Fibroblast of pulmonary artery (primary cell): ENCODE results near the gene C1QL2.

ENCODE experiments used
- DNase-seq: peaks from one replicate; pipeline ENCODE4 v3.0.0-alpha.2; 2010; ENCODE audit warnings: low read depth
- H3K4me3 ChIP-seq: replicated peaks from 2 replicates; pipeline ENCODE4 v1.5.1; 2011; ENCODE audit warnings: low read depth, mild to moderate bottlenecking, control low read depth, low read length, moderate library complexity
- TF ChIP-seq, protein P1 (sequence below): IDR thresholded peaks from 2 replicates; pipeline ENCODE4 v1.5.1; 2011; ENCODE audit warnings: mild to moderate bottlenecking, control low read depth, low read length, inconsistent platforms; ENCODE audit errors: missing control alignments

Gene C1QL2

DNA sequence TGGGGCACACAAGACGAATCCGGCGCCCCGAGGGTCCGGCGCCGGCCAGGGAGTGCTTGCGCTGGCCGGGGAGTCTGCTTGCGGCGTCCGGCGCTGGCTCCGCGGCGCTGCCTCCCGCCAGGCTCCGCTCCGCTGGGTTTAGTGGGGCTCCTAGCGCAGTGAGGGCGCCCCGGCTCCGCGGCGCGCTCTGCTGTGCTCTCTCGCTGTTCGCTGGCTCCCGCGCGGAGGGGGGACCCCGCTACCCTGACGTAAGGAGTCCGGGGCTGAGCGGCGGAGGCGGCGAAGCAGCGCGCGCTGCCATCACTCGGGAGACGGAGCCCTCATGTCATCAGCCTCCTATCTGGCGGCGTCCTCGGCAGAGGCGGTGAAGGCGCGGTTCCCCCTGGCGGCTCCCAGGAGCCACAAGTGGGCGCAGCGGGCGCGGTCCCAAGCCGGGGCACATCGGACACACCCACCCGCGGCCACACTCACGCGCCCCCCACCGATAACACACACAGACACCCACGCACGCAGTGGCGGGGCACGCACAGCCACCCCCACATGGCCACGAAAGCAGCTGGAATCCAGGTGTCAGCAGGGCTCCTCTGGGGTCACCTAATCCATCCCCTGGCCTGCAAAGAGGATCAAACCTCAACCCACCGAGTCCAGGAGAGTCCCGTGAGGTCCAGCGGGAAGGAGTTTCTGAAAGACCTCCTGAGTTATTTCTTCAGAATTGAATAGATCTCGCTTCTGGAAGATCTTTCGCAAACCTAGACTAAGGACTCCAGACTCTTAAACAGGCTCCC lies at the start of gene C1QL2:
Gene C1QL2 (minus strand): TSS at position 189 of the 785 bp plus-strand sequence. CDS start 482 bp downstream, outside the sequence.
- no peak for DNase-seq
- TF ChIP-seq, protein P1, sequence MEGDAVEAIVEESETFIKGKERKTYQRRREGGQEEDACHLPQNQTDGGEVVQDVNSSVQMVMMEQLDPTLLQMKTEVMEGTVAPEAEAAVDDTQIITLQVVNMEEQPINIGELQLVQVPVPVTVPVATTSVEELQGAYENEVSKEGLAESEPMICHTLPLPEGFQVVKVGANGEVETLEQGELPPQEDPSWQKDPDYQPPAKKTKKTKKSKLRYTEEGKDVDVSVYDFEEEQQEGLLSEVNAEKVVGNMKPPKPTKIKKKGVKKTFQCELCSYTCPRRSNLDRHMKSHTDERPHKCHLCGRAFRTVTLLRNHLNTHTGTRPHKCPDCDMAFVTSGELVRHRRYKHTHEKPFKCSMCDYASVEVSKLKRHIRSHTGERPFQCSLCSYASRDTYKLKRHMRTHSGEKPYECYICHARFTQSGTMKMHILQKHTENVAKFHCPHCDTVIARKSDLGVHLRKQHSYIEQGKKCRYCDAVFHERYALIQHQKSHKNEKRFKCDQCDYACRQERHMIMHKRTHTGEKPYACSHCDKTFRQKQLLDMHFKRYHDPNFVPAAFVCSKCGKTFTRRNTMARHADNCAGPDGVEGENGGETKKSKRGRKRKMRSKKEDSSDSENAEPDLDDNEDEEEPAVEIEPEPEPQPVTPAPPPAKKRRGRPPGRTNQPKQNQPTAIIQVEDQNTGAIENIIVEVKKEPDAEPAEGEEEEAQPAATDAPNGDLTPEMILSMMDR: no peak
- H3K4me3 ChIP-seq: no peak within 1 kb of the TSS

DNA sequence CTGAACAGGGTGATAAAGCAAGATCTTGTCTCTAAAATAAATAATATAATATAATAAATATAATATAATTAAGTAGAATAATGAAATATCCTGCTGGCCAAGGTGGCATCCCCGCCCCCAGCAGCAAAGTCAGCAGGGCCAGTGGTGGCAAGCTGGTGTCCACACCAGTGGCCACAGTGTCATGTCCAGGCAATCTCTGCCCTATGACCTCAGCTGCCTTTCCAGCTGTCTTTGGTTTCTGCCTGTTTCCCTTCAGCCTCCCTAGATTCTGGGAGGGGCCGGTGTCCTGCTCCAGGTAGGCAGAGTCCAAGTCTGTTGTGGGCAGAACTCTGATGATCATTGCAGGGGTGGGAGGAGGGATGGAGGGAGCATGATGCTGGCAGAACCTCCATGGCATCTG lies 48.9 kb upstream of the C1QL2 start:
- TF ChIP-seq, protein P1: no peak
- DNase-seq: no peak
- H3K4me3 ChIP-seq: no peak overlapping the region

DNA sequence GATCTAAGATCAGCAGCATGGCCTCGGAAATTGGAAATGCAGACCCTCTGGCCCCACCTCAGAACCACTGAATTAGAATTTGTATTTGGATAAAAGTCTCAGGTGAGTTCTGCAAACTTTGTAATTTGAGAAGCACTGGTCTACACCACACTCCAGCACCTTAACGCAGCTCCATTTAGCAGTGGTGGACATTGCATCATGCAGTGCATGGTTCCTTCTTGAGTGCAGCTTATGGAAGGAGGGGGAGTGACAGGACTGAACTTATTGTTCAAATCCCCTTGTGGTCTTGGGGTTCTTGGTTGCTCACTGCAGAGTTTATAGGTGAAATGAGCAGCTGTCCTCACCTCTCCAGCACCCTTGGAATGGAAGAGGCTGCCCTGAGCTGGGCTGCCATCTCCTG lies 47.6 kb upstream of the C1QL2 start:
- H3K4me3 ChIP-seq: no peak overlapping the region
- no peak for DNase-seq
- TF ChIP-seq, protein P1: no peak

DNA sequence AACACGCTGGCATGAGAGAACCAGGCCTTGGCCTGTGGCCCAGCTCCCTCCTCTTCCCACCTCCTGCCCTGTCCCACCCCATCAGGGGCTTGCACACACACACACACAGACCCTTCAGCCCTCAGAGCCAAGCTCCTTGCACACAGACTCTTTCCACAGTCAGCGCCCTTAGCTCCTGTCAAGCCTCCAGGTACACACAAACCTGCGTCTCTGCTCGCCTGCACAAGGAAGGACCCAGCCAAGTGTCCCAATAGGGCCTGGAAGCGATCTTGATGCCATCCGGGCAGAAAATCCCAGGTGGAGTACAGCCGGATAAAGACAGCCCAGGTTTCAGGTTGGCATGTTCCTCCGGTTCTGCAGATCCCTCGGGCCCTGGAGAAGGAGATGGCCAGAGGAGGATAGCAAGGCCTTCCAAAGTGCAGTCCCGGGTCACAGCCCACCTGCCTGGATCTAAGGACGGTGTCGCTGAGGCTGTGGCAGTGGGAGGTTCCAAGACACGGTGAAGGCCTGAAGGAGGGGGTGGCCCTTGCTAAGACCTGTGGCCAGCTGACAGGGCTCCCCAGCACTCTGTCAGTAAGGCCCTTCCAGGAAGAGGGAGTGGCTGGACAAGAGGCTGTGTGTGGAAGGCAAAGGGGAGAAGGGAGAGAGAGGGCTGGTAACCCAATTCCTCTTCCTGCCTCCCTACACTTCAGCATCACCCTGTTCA lies 46.6 kb upstream of the C1QL2 start:
- no peak for DNase-seq
- no peak overlapping the region for H3K4me3 ChIP-seq
- TF ChIP-seq, protein P1: no peak

DNA sequence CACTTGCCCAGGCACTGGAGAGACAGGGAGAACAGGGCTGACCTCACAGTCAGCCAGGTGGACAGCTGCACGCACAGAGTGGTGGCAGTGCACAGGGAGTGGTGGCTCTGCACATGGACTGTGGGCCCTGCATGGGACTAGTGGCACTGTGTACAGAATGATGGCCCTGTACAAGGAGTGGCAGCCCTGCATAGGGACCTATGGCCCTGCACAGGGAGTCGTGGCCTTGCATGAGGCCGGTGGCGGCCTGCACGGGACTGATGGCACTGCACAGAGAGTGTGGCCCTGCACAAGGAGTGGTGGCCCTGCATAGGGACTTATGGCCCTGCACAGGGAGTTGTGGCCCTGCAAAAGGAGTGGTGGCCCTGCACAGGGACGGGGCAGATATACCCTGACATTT lies 46.0 kb upstream of the C1QL2 start:
- TF ChIP-seq, protein P1: no peak
- DNase-seq: no peak
- no peak overlapping the region for H3K4me3 ChIP-seq

DNA sequence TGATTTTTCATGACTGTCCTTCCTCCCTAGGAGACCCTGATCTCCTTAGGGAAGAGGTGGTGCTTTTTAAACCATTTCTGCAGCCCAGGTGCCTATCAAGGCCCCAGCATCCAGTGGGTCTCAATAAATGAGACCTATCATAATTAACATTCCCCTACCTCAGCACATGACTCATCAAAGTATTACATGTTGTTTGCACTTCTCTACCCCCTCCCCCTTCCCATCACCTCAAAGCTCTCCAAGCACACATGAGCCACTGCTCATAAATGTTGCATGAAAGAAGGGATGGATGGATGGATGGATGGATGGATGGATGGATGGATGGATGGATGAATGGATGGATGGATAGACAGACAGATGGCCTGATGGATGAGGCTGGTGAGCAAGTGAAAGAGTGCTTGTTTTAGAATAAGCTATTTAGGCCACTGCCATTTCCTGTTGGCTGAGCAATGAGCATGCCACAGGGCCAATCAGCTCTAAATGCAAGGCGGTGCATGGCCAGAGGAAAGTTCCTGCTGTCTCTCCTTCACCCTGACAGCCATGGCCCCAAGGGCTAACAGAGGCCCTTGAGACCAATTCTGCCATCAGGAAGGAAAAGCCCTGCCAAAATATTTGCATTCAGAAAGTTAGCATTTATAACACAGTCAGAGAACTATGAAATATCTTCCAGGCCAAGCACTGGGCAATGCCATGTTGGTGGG lies 44.2 kb upstream of the C1QL2 start:
- TF ChIP-seq, protein P1: no peak
- no peak overlapping the region for H3K4me3 ChIP-seq
- no peak for DNase-seq
